ENCODE data around the gene RAD51B.

DNA sequence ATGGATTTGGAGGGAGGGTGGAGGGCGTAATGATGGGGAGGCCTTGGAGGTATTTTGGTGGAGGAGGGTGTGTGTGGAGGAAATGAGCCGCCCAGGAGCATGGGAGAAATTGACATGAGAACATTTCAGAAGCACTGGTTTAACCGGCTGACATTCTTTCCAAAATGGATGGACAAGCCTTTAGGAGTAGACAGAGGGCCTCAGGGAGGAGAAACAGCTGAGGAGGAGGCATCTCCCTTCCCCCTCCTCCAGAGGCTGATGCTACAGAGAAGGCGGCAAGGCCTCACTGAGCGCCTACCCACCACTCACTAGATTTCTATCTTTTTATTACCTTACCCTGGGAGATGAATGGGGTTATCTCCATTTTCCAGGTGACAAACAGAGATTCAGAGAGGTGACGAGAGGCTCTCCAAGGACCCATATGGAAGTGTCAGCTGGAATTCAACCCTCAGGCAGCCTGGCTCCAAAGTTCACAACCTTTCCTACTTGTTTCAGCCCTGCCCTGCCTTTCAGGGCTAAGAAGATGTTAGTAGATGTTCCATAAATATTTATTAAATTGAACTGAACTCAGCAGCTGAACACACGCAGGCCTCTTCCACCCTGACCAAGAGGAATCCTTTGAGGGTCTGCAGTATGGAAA, 683.7 kb downstream of the RAD51B start:
- TF ChIP-seq POLR2A (IDR thresholded peaks at IDR 0.05), result no peak
- TF ChIP-seq, protein P1, sequence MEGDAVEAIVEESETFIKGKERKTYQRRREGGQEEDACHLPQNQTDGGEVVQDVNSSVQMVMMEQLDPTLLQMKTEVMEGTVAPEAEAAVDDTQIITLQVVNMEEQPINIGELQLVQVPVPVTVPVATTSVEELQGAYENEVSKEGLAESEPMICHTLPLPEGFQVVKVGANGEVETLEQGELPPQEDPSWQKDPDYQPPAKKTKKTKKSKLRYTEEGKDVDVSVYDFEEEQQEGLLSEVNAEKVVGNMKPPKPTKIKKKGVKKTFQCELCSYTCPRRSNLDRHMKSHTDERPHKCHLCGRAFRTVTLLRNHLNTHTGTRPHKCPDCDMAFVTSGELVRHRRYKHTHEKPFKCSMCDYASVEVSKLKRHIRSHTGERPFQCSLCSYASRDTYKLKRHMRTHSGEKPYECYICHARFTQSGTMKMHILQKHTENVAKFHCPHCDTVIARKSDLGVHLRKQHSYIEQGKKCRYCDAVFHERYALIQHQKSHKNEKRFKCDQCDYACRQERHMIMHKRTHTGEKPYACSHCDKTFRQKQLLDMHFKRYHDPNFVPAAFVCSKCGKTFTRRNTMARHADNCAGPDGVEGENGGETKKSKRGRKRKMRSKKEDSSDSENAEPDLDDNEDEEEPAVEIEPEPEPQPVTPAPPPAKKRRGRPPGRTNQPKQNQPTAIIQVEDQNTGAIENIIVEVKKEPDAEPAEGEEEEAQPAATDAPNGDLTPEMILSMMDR (IDR thresholded peaks at IDR 0.05), result no peak
- no peak for TF ChIP-seq POLR2AphosphoS5 (IDR thresholded peaks at IDR 0.05; ENCODE audit: insufficient read depth in 1 of 2, low read depth in 1 of 2)

Data from vagina (tissue), 2 donors.